GM12865 (cell line): Measurements from ENCODE around the gene CADM1.

ENCODE experiments used
- DNase-seq: peaks from one replicate; pipeline ENCODE4 v3.0.0; 2010; ENCODE audit warnings: low read depth
- H3K4me3 ChIP-seq: 2 replicates; pipeline ENCODE4 v1.5.1; 2011; ENCODE audit warnings: mild to moderate bottlenecking, low read depth, low read length, control low read depth
- CTCF ChIP-seq: IDR thresholded peaks from 2 replicates; pipeline ENCODE4 v1.5.1; 2011; ENCODE audit warnings: low read length, control low read depth, low read depth, inconsistent platforms; ENCODE audit not compliant: insufficient read depth; ENCODE audit errors: missing control alignments

The CADM1 gene

GRCh38 chr11:115241899-115242298 lies 262.3 kb downstream of the CADM1 start:
- H3K4me3 ChIP-seq: no peak overlapping the region
- no peak for DNase-seq
- no peak for TF ChIP-seq CTCF

DNA sequence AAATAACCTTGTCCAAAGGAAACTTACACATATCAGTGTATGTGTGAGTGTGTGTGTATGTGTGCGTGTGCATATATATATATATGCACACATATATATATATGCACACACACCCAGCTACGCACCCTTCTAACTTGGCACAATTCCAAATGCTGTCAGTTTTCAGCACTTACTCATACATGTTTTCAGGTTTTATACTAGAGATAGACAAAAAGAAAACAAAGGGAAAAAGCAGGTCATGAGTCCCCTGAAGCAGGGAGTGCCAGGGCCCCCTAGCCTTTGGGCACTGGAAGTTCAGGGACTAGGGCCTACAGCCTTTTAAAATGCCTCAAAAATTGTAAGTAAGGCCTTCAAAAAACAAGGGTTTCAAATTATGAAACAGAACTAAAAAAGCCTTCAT lies 265.4 kb downstream of the CADM1 start:
- H3K4me3 ChIP-seq: no peak overlapping the region
- TF ChIP-seq CTCF: no peak
- DNase-seq: no peak

GRCh38 chr11:115238086-115238485 lies 266.1 kb downstream of the CADM1 start:
- TF ChIP-seq CTCF: no peak
- no peak for DNase-seq

GRCh38 chr11:115237578-115237977 lies 266.6 kb downstream of the CADM1 start:
- H3K4me3 ChIP-seq: no peak overlapping the region
- TF ChIP-seq CTCF: no peak
- DNase-seq: no peak

More at GRCh38 chr11:115238086-115238485, 266.1 kb downstream of the CADM1 start:
- H3K4me3 ChIP-seq: no peak overlapping the region

DNA sequence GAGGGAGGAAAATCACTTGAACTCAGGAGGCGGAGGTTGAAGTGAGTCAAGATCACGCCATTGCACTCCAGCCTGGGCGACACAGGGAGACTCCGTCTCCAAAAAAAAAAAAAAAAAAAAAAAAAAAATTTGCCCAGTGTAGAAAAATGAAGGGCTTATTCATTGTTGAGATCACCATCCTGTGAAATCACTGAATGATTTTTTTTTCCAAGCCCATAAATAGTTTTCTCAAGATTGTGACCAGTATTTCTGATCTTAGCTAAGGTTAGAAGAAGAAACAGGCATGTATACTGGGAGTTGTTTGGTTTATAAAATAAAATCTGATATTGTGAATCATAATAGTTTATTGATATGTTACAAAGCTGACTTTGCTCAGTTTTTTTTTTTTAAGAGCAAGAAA lies 269.4 kb downstream of the CADM1 start:
- no peak for TF ChIP-seq CTCF
- no peak for DNase-seq
- H3K4me3 ChIP-seq: no peak overlapping the region

DNA sequence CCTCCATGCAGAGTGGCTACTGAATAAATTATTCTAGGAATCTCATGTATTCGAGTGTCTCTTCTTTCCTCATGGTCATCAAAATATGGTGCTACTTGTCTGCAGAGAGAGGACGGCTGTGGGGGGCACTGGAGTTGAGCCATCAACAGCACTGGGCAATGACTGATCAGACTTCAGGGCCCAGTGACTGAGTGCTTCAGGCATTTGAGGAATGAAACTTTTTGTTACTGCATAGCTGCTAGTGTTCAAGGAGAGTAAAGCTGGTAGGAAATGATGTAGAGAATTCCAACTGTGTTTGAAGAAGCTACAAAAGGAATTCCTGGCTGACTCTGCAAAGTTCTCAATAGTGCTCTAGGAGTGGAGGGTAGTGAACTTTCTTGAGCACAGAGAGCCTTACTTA lies 277.7 kb downstream of the CADM1 start:
- no peak for TF ChIP-seq CTCF
- no peak for DNase-seq
- no peak overlapping the region for H3K4me3 ChIP-seq

DNA sequence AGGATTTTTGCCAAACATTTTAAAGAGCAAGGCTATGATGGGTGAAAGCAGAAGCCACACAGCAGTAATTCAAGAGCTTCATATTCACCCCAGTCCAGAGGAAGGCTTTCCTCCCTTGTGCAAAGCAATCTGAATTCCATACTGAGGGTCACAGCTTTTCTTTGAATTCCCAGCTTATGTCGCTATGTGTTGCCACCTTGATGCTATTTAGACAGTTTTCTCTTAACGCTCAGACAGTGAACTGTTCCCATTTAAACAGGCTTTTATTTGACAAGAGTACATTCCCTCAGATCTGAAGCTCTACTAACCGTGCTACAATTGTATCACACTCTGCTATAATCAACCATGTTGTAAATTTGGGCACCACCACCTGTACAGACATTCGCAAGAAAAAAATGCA lies 279.7 kb downstream of the CADM1 start:
- TF ChIP-seq CTCF: no peak
- no peak for DNase-seq
- H3K4me3 ChIP-seq: no peak overlapping the region
